ENCODE results near the gene C14orf180. TPM values are rescaled to one million over a fixed set of nuclear protein-coding genes. Genes with fewer than 3 reads are reported as not detected.

Gene C14orf180
- total and polyA plus RNA-seq, 4 experiments from 2014 or later, result not detected

DNA sequence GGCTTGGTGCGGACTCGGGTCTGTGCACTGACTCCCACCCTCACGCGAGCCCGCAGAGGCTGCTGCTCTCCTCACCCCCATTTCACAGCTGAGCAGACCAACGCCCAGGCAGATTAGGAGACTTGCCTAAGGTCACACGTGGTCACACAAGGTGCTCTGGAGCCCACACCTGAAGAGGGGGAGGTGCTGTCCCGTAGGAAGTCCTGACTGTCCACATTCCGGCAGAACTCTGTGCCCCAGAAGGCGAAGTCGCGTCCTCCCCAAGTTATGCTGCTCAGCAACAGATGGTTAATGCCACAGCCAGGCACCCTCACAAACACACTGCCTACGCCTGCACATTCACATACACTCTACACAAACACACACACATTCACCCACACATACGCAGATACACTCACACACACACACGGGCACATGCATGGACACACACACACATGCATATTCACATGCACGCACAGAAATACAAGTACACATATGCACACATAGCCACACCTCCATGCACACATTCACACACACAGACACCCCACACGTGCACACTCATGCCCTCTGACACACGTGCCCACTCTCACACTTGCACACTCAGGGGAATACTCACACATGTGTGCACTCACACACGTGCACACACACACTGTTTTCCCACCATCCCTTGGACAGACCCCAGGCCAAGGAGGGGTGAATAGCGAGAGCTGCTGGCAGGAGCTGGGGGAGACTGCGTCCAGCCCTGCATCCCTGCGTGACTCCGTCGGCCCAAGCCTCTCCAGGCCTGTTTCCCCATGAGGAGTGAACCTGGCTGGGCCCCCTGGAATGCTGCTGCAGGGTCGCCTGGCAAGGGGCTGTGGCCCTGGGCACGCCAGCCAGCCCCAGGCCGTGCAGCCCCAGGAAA, 4.1 kb downstream of the C14orf180 start:
- H3K36me3 ChIP-seq (ENCODE audit: insufficient read depth, low read length), result no peaks in the 10 kb centered on the region
- no peak overlapping the region for H3K4me3 Mint-ChIP-seq
- no peaks in the 10 kb centered on the region for H3K36me3 Mint-ChIP-seq
- H3K27me3 ChIP-seq (ENCODE audit: insufficient read depth, low read length), result no peaks in the 10 kb centered on the region
- no peaks in the 10 kb centered on the region for H3K4me1 Mint-ChIP-seq
- no peak for DNase-seq
- H3K27me3 Mint-ChIP-seq, result peaks cover 8% of the 10 kb centered on the region in 2 donors
- intact Hi-C loops (cut with micrococcal nuclease), result no loop called here
- no peak overlapping the region for H3K27ac Mint-ChIP-seq
- H3K27ac ChIP-seq (ENCODE audit: low read depth, low read length), result no peak overlapping the region
- CTCF ChIA-PET (ENCODE audit: partially characterized antibody), result no interaction called here
- H3K4me3 ChIP-seq (ENCODE audit: low read length in 2 of 2), result no peak overlapping the region
- no peaks in the 10 kb centered on the region for H3K9me3 ChIP-seq (ENCODE audit: control insufficient read depth in 1 of 2, low read length in 2 of 2)
- POLR2A ChIA-PET (ENCODE audit: partially characterized antibody), result no interaction called here
- no peaks in the 10 kb centered on the region for H3K4me1 ChIP-seq (ENCODE audit: insufficient read depth, low read length)
- H3K9me3 Mint-ChIP-seq, result no peaks in the 10 kb centered on the region

DNA sequence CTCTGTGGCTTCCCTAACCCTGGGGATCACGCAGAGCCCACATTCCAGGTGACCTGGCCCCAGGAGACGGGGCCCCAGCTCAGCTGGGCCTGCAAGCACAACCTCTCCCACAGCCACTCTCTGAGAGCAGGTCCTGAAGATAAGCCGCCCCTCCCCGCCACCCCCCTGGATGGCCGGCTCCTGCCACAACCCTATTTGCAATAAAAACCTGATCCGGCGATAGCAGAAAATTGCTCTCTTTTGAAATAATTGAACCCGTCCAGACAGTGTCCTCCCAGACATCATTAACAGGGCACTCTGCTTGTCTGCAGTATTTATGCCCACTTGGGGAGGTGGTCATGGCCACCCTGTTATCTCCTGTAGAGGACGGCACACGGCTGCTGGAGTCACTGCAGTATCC, 5.0 kb downstream of the C14orf180 start:
- POLR2A ChIA-PET (ENCODE audit: partially characterized antibody), result no interaction called here
- H3K4me1 ChIP-seq (ENCODE audit: insufficient read depth, low read length), result no peaks in the 10 kb centered on the region
- H3K27ac ChIP-seq (ENCODE audit: low read depth, low read length), result no peak overlapping the region
- Mint-ChIP-seq H3K27me3 (peaks cover 6 to 8% of the 10 kb centered on the region in 2 donors), H3K27ac (no peak overlapping the region), H3K4me1 (no peaks in the 10 kb centered on the region), H3K4me3 (no peak overlapping the region), H3K9me3 (no peaks in the 10 kb centered on the region), H3K36me3 (no peaks in the 10 kb centered on the region)
- no peak overlapping the region for H3K4me3 ChIP-seq (ENCODE audit: low read length in 2 of 2)
- no peaks in the 10 kb centered on the region for H3K9me3 ChIP-seq (ENCODE audit: control insufficient read depth in 1 of 2, low read length in 2 of 2)
- CTCF ChIA-PET (ENCODE audit: partially characterized antibody), result no interaction called here
- DNase-seq, result no peak
- H3K27me3 ChIP-seq (ENCODE audit: insufficient read depth, low read length), result no peaks in the 10 kb centered on the region
- no peaks in the 10 kb centered on the region for H3K36me3 ChIP-seq (ENCODE audit: insufficient read depth, low read length)
- intact Hi-C loops (cut with micrococcal nuclease), result no loop called here

DNA sequence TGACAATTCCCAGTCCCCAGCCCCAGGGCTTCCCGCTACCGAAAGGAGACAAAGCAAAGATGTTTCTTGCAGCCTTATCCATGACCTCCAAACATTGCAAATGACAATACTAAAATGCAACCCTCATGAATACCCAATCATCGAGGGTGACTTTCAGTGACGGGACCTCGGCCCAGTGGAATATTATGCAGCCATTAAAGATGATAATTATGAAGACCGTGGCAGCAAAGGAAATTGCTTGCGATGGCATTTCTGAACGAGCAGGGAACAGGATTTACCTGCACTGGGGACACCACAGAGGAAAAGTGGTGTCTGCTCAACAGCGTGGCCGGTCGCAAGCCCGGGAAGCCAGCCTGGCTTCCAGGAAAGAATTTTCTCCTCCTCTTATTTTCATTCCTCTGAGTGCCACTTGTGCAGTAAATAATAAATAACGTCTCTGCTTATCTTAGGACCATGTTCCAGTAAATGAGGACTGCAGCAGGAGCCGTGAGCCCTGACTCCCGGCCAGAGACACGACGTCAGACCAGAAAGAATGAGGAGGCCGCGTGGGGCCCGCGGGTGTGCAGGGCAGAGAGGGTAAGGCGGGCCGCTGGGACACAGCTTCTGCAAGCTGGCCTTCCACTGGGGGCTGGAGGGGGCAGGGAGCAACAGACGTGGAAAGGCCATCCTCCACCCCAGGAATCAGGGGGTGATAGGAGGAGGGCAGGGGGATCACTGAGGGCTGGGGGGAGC, 6.6 kb downstream of the C14orf180 start:
- no peaks in the 10 kb centered on the region for H3K36me3 Mint-ChIP-seq
- Histone ChIP-seq H3K36me3 (ENCODE audit: insufficient read depth, low read length) (no peaks in the 10 kb centered on the region), H3K4me3 (ENCODE audit: low read length in 2 of 2) (no peak overlapping the region), H3K27ac (ENCODE audit: low read depth, low read length) (no peak overlapping the region), H3K4me1 (ENCODE audit: insufficient read depth, low read length) (no peaks in the 10 kb centered on the region), H3K9me3 (ENCODE audit: control insufficient read depth in 1 of 2, low read length in 2 of 2) (no peaks in the 10 kb centered on the region), H3K27me3 (ENCODE audit: insufficient read depth, low read length) (no peaks in the 10 kb centered on the region)
- ChIA-PET CTCF (ENCODE audit: partially characterized antibody) (no interaction called here), POLR2A (ENCODE audit: partially characterized antibody) (no interaction called here)
- no peak for DNase-seq
- intact Hi-C loops (cut with micrococcal nuclease), result no loop called here
- no peak overlapping the region for H3K27ac Mint-ChIP-seq
- no peak overlapping the region for H3K4me3 Mint-ChIP-seq
- H3K27me3 Mint-ChIP-seq, result peaks cover 6 to 10% of the 10 kb centered on the region in 2 donors
- H3K4me1 Mint-ChIP-seq, result no peaks in the 10 kb centered on the region
- H3K9me3 Mint-ChIP-seq, result no peaks in the 10 kb centered on the region

DNA sequence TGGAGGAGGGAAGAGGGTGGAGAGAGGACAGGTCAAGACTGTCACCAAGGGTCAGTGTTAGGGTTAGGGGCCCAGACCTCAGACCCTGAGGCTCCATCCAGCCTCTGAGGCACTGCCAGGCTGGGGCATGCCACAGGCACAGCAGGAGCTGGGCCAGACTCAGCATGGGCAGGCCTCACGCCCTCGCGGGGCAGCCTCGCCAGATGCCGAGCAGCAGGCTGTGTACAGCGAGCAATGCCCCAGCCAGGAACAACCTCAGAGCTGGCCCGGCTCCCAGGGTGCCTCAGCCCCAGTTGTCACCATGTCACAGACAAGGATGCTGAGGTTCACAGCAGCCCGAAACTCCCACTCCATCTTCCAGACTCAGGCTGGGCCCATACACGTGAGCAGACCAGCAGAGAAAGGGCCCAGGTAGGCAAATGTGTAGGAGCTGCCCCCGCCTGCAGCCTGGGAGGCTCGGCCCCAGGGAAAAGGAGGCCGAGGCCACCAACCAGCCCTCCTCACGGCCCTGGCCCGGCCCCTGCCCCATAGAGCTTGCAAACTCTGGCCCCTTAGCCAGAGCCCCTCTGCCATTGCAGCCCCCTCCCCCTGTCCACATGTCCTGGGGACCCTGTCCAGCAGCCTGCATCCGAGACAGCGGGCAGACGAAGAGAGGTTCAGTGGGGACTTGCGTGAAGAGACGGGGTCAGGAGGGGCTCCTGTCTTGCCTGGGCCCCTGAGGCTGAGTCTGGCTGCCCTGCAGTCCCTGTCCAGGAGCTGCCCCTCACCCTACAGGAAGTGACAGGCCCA, 7.5 kb downstream of the C14orf180 start:
- no peak overlapping the region for H3K4me3 ChIP-seq (ENCODE audit: low read length in 2 of 2)
- H3K4me3 Mint-ChIP-seq, result no peak overlapping the region
- H3K9me3 ChIP-seq (ENCODE audit: control insufficient read depth in 1 of 2, low read length in 2 of 2), result no peaks in the 10 kb centered on the region
- H3K27me3 ChIP-seq (ENCODE audit: insufficient read depth, low read length), result no peaks in the 10 kb centered on the region
- no peaks in the 10 kb centered on the region for H3K36me3 Mint-ChIP-seq
- no peak for DNase-seq
- no peaks in the 10 kb centered on the region for H3K9me3 Mint-ChIP-seq
- peaks cover 6 to 9% of the 10 kb centered on the region in 2 donors for H3K27me3 Mint-ChIP-seq
- no peaks in the 10 kb centered on the region for H3K36me3 ChIP-seq (ENCODE audit: insufficient read depth, low read length)
- intact Hi-C loops (cut with micrococcal nuclease), result no loop called here
- no peaks in the 10 kb centered on the region for H3K4me1 Mint-ChIP-seq
- peak overlapping the region in 1 of 7 donors; percentile 22 for H3K27ac Mint-ChIP-seq
- no peak overlapping the region for H3K27ac ChIP-seq (ENCODE audit: low read depth, low read length)
- ChIA-PET POLR2A (ENCODE audit: partially characterized antibody) (no interaction called here), CTCF (ENCODE audit: partially characterized antibody) (no interaction called here)
- H3K4me1 ChIP-seq (ENCODE audit: insufficient read depth, low read length), result no peaks in the 10 kb centered on the region

DNA sequence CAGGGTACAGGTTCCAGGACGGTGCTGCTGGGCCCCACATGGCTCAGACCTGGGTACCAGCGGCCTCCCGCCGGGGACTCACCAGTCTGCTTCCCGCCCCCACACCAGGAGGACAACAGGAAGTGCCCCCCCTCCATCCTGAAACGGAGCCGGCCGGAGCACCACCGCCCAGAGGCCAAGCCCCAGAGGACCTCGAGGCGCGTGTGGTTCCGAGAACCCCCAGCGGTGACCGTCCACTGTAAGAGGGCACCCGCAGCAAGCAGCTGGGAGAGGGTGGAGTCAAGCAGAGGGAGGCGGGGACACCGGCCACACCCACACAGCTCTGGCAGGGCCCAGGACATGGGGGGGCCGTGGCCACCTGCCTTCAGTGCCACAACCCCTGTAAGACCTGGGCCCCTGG, 8.1 kb downstream of the C14orf180 start:
- Histone ChIP-seq H3K27me3 (ENCODE audit: insufficient read depth, low read length) (no peaks in the 10 kb centered on the region), H3K4me3 (ENCODE audit: low read length in 2 of 2) (no peak overlapping the region), H3K27ac (ENCODE audit: low read depth, low read length) (no peak overlapping the region), H3K36me3 (ENCODE audit: insufficient read depth, low read length) (no peaks in the 10 kb centered on the region), H3K9me3 (ENCODE audit: control insufficient read depth in 1 of 2, low read length in 2 of 2) (no peaks in the 10 kb centered on the region), H3K4me1 (ENCODE audit: insufficient read depth, low read length) (no peaks in the 10 kb centered on the region)
- no peak overlapping the region for H3K27ac Mint-ChIP-seq
- intact Hi-C loops (cut with micrococcal nuclease), result no loop called here
- H3K27me3 Mint-ChIP-seq, result peaks cover 9 to 15% of the 10 kb centered on the region in 2 donors
- H3K9me3 Mint-ChIP-seq, result no peaks in the 10 kb centered on the region
- H3K4me3 Mint-ChIP-seq, result no peak overlapping the region
- no peak for DNase-seq
- H3K36me3 Mint-ChIP-seq, result no peaks in the 10 kb centered on the region
- H3K4me1 Mint-ChIP-seq, result peaks cover 0 to 4% (median 0%) of the 10 kb centered on the region in 4 donors
- CTCF ChIA-PET (ENCODE audit: partially characterized antibody), result no interaction called here
- POLR2A ChIA-PET (ENCODE audit: partially characterized antibody), result no interaction called here

DNA sequence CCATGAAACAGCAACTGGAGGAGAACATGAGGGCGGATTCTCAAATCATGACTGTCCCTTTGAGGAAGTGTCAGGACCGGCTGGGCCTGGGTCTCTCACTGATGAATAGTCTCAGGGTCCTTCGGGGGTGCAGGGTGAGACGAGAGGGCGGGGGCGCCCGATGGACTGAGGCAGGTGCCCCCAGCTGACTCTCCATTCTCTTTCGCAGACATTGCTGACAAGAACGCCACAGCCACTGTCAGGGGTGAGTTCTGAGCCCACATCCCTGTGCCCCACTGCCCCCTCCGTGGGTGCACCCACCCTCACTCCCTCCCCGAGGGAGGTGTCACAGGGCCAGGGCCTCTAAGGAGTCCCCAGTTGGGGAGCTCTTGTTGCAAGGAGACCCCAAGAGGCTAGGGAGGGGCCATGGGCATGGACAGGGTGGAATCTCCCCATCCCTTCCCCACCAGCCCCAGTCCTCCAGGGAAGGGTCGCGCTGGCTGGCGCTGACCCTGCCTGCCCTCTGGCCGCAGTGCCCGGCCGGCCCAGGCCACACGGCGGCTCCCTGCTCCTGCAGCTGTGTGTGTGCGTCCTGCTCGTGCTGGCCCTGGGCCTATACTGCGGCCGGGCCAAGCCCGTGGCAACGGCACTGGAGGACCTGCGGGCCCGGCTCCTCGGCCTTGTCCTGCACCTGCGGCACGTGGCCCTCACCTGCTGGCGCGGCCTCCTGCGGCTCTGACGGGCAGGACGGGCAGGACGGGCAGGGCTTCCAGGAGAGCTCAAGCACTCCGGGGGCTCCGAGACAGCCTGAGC, 8.7 kb downstream of the C14orf180 start:
- CTCF ChIA-PET (ENCODE audit: partially characterized antibody), result no interaction called here
- no peaks in the 10 kb centered on the region for H3K36me3 ChIP-seq (ENCODE audit: insufficient read depth, low read length)
- no peak overlapping the region for H3K4me3 ChIP-seq (ENCODE audit: low read length in 2 of 2)
- peaks cover 0 to 4% (median 0%) of the 10 kb centered on the region in 4 donors for H3K4me1 Mint-ChIP-seq
- no peaks in the 10 kb centered on the region for H3K9me3 ChIP-seq (ENCODE audit: control insufficient read depth in 1 of 2, low read length in 2 of 2)
- H3K4me1 ChIP-seq (ENCODE audit: insufficient read depth, low read length), result no peaks in the 10 kb centered on the region
- peaks cover 9 to 15% of the 10 kb centered on the region in 2 donors for H3K27me3 Mint-ChIP-seq
- H3K27me3 ChIP-seq (ENCODE audit: insufficient read depth, low read length), result no peaks in the 10 kb centered on the region
- H3K36me3 Mint-ChIP-seq, result no peaks in the 10 kb centered on the region
- H3K4me3 Mint-ChIP-seq, result no peak overlapping the region
- DNase-seq, result no peak
- H3K9me3 Mint-ChIP-seq, result no peaks in the 10 kb centered on the region
- H3K27ac Mint-ChIP-seq, result no peak overlapping the region
- no peak overlapping the region for H3K27ac ChIP-seq (ENCODE audit: low read depth, low read length)
- POLR2A ChIA-PET (ENCODE audit: partially characterized antibody), result no interaction called here
- intact Hi-C loops (cut with micrococcal nuclease), result no loop called here
